GM12865 (cell line): ENCODE data around the gene TMSB4X.

Experiments
- DNase-seq: peaks from one replicate; pipeline ENCODE4 v3.0.0; 2010; ENCODE audit warnings: low read depth
- H3K4me3 ChIP-seq: 2 replicates; pipeline ENCODE4 v1.5.1; 2011; ENCODE audit warnings: mild to moderate bottlenecking, low read depth, low read length, control low read depth
- CTCF ChIP-seq: IDR thresholded peaks from 2 replicates; pipeline ENCODE4 v1.5.1; 2011; ENCODE audit warnings: low read length, control low read depth, low read depth, inconsistent platforms; ENCODE audit not compliant: insufficient read depth; ENCODE audit errors: missing control alignments

Gene TMSB4X

GRCh38 chrX:12985331-12985730, 10.4 kb downstream of the TMSB4X start:
- no peak for TF ChIP-seq CTCF
- no peak overlapping the region for H3K4me3 ChIP-seq
- DNase-seq = no peak

GRCh38 chrX:12986164-12986779, 11.4 kb downstream of the TMSB4X start:
- peak overlapping the region; percentile 42 for H3K4me3 ChIP-seq
- TF ChIP-seq CTCF = no peak
- DNase-seq = peak; percentile 67

- peak overlapping the region; percentile 34 for H3K4me3 ChIP-seq
- TF ChIP-seq CTCF = no peak
- DNase-seq = no peak
Measured at GRCh38 chrX:12986886-12987285, 12.0 kb downstream of the TMSB4X start.

GRCh38 chrX:12987340-12987739, 12.4 kb downstream of the TMSB4X start:
- DNase-seq = no peak
- H3K4me3 ChIP-seq = 0 out of 2 replicates have a peak overlapping the region, but pooled peaks have one; percentile 34
- TF ChIP-seq CTCF = no peak

- no peak for DNase-seq
- no peak overlapping the region for H3K4me3 ChIP-seq
- TF ChIP-seq CTCF = no peak
Measured at GRCh38 chrX:12987900-12988594, 13.1 kb downstream of the TMSB4X start.

GRCh38 chrX:12988797-12989196, 13.9 kb downstream of the TMSB4X start:
- H3K4me3 ChIP-seq = no peak overlapping the region
- no peak for TF ChIP-seq CTCF
- DNase-seq = no peak
